Measurements from ENCODE around the gene TGIF2.
"Not testable (repeated sequence)": the region's sequence is repeated elsewhere in the genome, so short reads cannot be mapped to it uniquely, and the experiment has no call there.

The TGIF2 gene

DNA sequence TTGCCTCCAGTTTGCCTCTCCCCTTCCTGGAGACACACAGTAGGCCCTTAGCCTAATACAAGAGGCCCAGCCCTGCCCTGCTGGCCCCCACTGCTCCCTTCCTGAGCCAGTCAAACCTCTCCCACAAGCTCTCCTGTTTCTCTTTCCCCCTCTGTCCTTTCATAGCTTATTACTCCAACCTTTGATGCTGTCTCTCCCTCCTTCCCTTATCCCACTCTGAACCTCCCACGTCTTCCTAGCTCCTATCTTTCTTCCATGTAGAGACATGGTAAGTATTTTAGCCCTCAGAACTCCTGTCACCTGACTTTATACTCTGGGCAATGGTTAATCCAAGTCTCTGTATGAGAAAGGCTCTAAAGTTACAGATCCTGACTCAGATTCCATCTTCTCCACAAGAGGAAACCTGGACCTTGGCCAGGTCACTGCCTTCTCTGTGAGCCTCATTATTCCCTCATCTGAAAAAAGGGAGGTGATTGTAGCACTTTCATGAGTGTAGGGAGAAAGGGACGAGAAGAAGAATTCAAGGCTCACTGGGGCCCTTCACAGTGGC is 6.7 kb downstream of the TGIF2 start:
- no peak for DNase-seq (ENCODE audit: low read depth)

GRCh38 chr20:36582322-36582721 is 8.9 kb downstream of the TGIF2 start:
- DNase-seq (ENCODE audit: low read depth), result no peak

DNA sequence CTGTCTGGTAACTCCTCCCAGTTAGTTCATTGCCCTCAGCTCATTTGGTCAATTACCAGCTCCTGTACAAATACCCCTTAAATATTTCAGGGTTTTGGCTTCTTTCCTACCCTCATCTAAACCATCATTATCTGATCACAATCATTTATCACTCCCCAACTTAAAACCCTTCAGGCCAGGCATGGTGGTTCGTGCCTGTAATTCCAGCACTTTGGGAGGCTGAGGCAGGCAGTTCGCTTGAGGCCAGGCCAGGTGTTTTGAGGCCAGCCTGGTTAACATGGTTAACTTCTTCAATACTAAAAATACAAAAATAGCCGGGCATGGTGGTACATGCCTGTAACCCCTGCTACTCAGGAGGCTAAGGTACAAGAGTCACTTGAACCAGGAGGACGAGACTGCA is 9.4 kb downstream of the TGIF2 start:
- no peak for DNase-seq (ENCODE audit: low read depth)

DNA sequence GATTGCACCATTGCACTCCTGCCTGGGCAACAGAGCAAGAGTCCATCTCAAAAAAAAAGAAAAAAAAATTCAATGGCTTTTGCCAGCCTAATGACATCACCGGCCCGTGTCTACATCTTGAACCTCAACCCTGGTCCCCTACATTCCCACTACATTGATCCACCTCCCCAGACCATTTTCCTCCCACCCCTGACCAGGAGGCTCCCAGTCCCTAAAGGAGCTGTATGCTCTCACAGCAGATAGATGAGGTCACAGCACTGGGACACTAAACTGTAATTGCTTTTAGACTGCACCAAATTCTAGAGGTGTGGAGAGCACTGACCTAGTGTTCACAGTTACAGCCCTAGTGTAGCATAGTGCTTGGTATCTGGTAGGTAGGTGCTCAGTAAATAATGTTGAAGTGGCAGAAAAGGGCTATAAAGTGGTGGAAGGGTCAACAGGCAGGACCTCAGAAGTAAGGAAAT is 10.7 kb downstream of the TGIF2 start:
- no peak for DNase-seq (ENCODE audit: low read depth)

DNA sequence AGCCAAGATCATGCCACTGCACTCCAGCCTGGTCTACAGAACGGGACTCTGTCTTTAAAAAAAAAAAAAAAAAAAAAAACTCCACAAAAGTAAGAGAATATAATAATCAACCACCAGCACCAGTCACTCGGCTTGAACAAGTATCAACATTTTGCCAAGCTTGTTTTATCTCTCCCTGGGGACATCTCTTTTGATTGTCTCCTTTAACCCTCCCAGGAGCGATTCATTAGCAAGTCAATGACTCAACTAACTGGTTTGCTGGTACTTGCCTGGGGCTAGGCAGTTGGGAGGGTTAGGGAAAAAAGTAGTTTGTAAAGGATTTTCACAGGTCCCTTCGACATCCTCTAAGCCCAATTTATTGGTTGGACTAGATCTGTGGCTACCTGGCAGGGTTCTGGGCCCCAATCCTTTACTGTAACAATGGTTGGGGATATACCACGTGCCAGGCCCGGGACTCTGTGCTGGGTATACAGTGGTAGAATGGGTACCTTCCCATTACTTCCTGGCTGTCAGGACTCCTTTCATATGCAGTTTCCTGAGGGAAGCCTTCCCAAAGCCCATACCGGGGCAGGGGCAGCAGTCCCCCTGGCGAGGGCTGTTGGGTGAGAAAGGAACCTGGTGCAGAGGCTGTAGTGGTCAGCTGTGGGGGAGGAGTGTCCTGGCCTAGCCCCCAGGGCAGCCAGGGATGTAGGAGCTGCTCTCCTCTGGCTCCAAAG is 12.2 kb downstream of the TGIF2 start:
- no peak for DNase-seq (ENCODE audit: low read depth)

GRCh38 chr20:36587388-36588070 is 14.1 kb downstream of the TGIF2 start:
- no peak for DNase-seq (ENCODE audit: low read depth)

- DNase-seq (ENCODE audit: low read depth), result no peak
These were observed 17.9 kb downstream of the TGIF2 start for GRCh38 chr20:36591281-36591680.

- DNase-seq (ENCODE audit: low read depth), result no peak
These were observed 18.7 kb downstream of the TGIF2 start for GRCh38 chr20:36591854-36592641.

GRCh38 chr20:36593347-36593929 is 20.0 kb downstream of the TGIF2 start:
- no peak for DNase-seq (ENCODE audit: low read depth)

- no peak for DNase-seq (ENCODE audit: low read depth)
These were observed 26.5 kb downstream of the TGIF2 start for GRCh38 chr20:36599912-36600345.

DNA sequence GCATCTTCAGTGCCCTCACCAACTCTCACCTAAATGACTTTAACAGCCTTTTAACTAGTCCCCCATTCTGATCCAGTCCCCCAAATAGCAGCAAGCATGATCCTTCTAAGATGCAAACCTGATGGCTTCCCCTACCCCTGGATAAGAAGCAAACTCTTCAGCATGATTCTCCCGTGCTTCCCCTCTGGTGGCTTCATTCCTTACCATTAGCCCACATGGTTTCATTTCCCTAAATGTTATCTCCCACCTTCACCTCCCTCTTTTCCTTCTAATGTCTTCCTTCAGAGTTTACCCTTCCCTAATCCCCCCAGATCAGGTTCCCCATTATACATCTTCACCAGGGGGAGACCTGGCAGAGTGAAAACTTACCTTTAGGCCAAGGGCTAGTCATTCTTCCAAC is 28.1 kb downstream of the TGIF2 start:
- no peak for DNase-seq (ENCODE audit: low read depth)

DNA sequence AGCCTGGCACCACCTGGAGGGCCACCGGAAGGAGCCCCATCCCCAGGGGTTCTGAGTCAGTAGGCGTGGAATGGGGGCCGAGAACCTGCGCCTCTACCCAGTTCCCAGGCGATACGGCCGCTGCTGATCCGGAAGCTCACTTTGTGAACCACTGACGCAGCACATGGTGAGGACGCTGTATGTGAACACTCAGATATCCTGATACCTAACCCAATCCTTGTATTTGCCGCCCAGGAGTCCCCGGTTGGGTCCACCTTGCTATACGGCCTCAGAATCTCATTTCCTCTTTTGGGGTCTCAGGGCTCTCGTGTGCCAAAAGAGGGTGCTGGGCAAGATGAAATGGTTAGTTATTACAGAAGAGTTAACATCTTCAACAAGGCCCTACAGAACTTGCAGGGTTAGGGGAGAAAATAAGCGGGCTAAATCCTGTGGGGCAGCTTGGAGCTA is 31.6 kb downstream of the TGIF2 start:
- DNase-seq (ENCODE audit: low read depth), result peak; percentile 39

GRCh38 chr20:36605399-36606157 is 32.2 kb downstream of the TGIF2 start, which contains the start of gene RAB5IF:
Gene RAB5IF, plus strand, starts transcription at chr20:36605779. Its CDS starts 173 bp downstream, at chr20:36605952.
- peak; percentile 99 for DNase-seq (ENCODE audit: low read depth)

- DNase-seq (ENCODE audit: low read depth), result no peak
These were observed 33.0 kb downstream of the TGIF2 start for GRCh38 chr20:36606158-36607066.

GRCh38 chr20:36607586-36608387 is 34.4 kb downstream of the TGIF2 start:
- no peak for DNase-seq (ENCODE audit: low read depth)

DNA sequence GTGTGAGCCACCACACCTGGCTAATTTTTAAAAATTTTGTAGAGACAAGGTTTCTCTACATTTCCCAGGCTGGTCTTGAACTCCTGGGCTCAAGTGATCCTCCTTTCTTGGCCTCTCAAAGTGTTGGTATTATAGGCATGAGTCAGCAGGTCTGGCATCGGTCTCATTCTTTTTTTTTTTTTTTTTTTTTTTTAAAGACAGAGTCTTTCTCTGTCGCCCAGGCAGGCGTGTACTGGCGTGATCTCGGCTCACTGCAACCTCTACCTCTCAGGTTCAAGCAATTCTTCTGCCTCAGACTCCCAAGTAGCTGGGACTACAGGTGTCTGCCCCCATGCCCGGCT is 35.0 kb downstream of the TGIF2 start:
- DNase-seq (ENCODE audit: low read depth), result not testable (repeated sequence)

DNA sequence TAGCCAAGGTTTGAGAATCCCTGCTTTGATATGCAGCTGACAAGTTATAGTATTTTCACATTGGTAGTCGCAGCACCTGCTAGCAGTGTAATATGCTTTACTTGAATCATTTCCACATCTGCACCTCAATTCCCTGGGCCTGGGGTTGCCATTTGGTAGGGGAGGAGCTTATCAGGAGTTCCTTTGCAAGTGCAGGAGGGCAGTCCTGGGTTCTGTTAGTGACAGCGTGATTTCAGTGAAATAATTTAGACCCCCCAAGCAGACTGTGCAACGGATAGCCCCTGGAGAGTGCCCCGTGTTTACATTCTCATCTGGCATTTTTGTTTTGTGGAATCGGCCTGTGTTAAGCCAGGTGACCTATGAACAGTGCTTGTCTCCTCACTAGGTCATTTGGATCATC is 38.2 kb downstream of the TGIF2 start:
- no peak for DNase-seq (ENCODE audit: low read depth)

- no peak for DNase-seq (ENCODE audit: low read depth)
These were observed 40.6 kb downstream of the TGIF2 start for GRCh38 chr20:36613974-36614373.
